Heart left ventricle (tissue), 13 donors: ENCODE measurements around the gene FAM216B.

ENCODE experiments used
- CTCF ChIP-seq, 12 donors: fragments of 200-600 bp; sonication (generic) in 4 of 12; IDR thresholded peaks; one replicate each; pipeline versions ENCODE4 v1.5.0 to v1.8.0; 2018 to 2022; ENCODE audit warnings: antibody characterized with exemption in 12 of 12, mild to moderate bottlenecking in 5 of 12
- POLR2A ChIP-seq, 2 donors: fragments of 450-650 bp; IDR thresholded peaks; one replicate each; pipeline ENCODE4 v1.6.1; 2017; ENCODE audit warnings: antibody characterized with exemption in 2 of 2, mild to moderate bottlenecking in 2 of 2, moderate library complexity in 2 of 2
- donor health status: ischemic (EF 13 %, LVEDD 7.1; RV severe dilation, severe dysfunction).
- donor health status: DM: no; HTN: yes; CAD: no.
- donor health status: DM: no; HTN: no; CAD: no.
- donor health status: ischemic (EF 25% LVEDD 6.9; RV normal size, moderate dysfunction).
- donor health status: ischemic (EF 25% LVEDD 5.7; RV mildly dilated, moderate dysfunction).
- donor health status: ischemic (EF 35%, LVEDD 5.7; RV mildly dilated, moderate dysfunction).
- donor health status: nonischemic (EF 11% LVEDD 7.7; RV severe dilation, severe dysfunction).
- donor health status: DM: yes; HTN: yes; CAD: no.
- donor health status: PGD.
- donor health status: ischemic (EF 29% LVEDD 5.4; RV normal size, mild dysfunction).
- donor health status: nonischemic (EF 23%, LVEDD 6.1; RV moderate dilation, normal function).

DNA sequence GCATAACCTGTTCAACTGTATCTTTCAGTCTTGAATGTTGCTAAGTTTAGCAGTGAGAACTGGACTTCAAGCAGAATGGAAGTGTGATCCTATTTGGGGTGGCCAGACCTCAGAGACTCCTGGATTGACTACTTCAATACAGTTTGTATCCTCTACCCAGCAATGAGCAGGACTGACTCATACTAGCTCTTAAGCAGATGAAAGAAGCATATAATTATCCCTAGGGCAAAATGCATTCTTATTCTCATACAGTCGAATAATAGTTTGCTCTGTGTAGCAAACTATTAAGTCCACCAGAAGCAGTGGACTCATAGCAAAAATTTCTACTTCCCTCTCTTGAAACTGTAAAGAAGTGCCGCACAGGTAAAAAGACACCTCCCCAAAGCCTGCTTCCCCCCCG lies 46.4 kb upstream of the FAM216B start:
- no peak for TF ChIP-seq CTCF (IDR thresholded peaks at IDR 0.05)
- no peak for TF ChIP-seq POLR2A (IDR thresholded peaks at IDR 0.05)
